K562 (cell line): ENCODE results near the gene CFAP410. TPM values are rescaled to one million over a fixed set of nuclear protein-coding genes. Genes with fewer than 3 reads are reported as not detected.

Experiments used
- BHLHE40 ChIP-seq: IDR thresholded peaks from 2 replicates; pipeline ENCODE4 v1.6.1; 2011; ENCODE audit warnings: low read length, improper control_type of control experiment
- DDX20 ChIP-seq: fragments of 450-650 bp; IDR thresholded peaks from 2 replicates; pipeline ENCODE4 v1.6.1; 2016; ENCODE audit warnings: missing genetic modification characterization, low read depth, mild to moderate bottlenecking, missing compliant biosample characterization, moderate library complexity
- DPF2 ChIP-seq: fragments of 450-650 bp; IDR thresholded peaks from 2 replicates; pipeline ENCODE4 v1.6.1; 2016
- E2F3 ChIP-seq: fragments of 250-450 bp; sonication (Bioruptor Pico); IDR thresholded peaks from 2 replicates; pipeline ENCODE4 v1.4.0; 2020; ENCODE audit warnings: mild to moderate bottlenecking
- FOXK1 ChIP-seq: sonication (generic); formaldehyde crosslinking; IDR thresholded peaks from 2 replicates; pipeline ENCODE4 v1.8.0; 2022; ENCODE audit warnings: missing genetic modification reagents, mild to moderate bottlenecking, borderline replicate concordance
- JUN ChIP-seq, 2 experiments: sonication (generic) in 1 of 2; formaldehyde crosslinking in 1 of 2; IDR thresholded peaks; 2 replicates each; pipeline versions ENCODE4 v1.6.1 to v1.8.0; 2012 to 2022; ENCODE audit warnings: borderline replicate concordance in 2 of 2, mild to moderate bottlenecking in 2 of 2, improper control_type of control experiment in 1 of 2, low read depth in 1 of 2, low read length in 1 of 2, missing genetic modification reagents in 1 of 2
- KLF1 ChIP-seq: fragments of 450-650 bp; IDR thresholded peaks from 2 replicates; pipeline ENCODE4 v1.6.1; 2016; ENCODE audit warnings: missing genetic modification characterization, missing compliant biosample characterization
- NR0B1 ChIP-seq: fragments of 450-650 bp; IDR thresholded peaks from one replicate; pipeline ENCODE4 v1.6.1; 2018; ENCODE audit warnings: mild to moderate bottlenecking, moderate library complexity; ENCODE audit not compliant: partially characterized antibody
- RHOXF2B ChIP-seq: fragments of 250-450 bp; sonication (Bioruptor Pico); conservative IDR thresholded peaks from 2 replicates; pipeline ENCODE4 v1.5.1; 2021
- SIN3A ChIP-seq, 2 experiments: fragments of 150-350 bp in 1 of 2; IDR thresholded peaks; 2 replicates each; pipeline ENCODE4 v1.6.1; 2011 to 2016; ENCODE audit warnings: borderline replicate concordance in 2 of 2, low read depth in 2 of 2, low read length in 2 of 2, mild to moderate bottlenecking in 2 of 2, moderate library complexity in 2 of 2; ENCODE audit not compliant: control insufficient read depth in 1 of 2
- SMAD3 ChIP-seq: fragments of 450-650 bp; formaldehyde crosslinking; conservative IDR thresholded peaks from 2 replicates; pipeline ENCODE4 v1.4.0; 2020; ENCODE audit warnings: mild to moderate bottlenecking
- SMAD4 ChIP-seq: fragments of 250-450 bp; sonication (Bioruptor Pico); conservative IDR thresholded peaks from 2 replicates; pipeline ENCODE4 v1.8.0; 2021; ENCODE audit warnings: inconsistent platforms, mild to moderate bottlenecking, moderate library complexity
- SPI1 ChIP-seq: IDR thresholded peaks from 2 replicates; pipeline ENCODE4 v1.6.1; 2011; ENCODE audit warnings: low read depth, low read length, control low read depth, borderline replicate concordance
- TCF7L2 ChIP-seq: fragments of 150-350 bp; IDR thresholded peaks from 2 replicates; pipeline ENCODE4 v1.6.1; 2016; ENCODE audit warnings: low read depth, mild to moderate bottlenecking, low read length, moderate library complexity
- ZBTB12 ChIP-seq: fragments of 250-450 bp; sonication (Bioruptor Pico); IDR thresholded peaks from 2 replicates; pipeline ENCODE4 v1.4.0; 2020
- ZNF57 ChIP-seq: fragments of 450-650 bp; formaldehyde crosslinking; IDR thresholded peaks from 2 replicates; pipeline ENCODE4 v1.4.0; 2020; ENCODE audit warnings: mild to moderate bottlenecking, moderate library complexity
- ZNF76 ChIP-seq: fragments of 250-450 bp; sonication (Bioruptor Pico); IDR thresholded peaks from 2 replicates; pipeline ENCODE4 v1.4.0; 2020; ENCODE audit warnings: mild to moderate bottlenecking, moderate library complexity, borderline replicate concordance
- polyA plus RNA-seq, 8 experiments: library from polyadenylated mRNA; depleted of rRNA in 4 of 8; stranded (reverse) in 5 of 8; unstranded in 3 of 8; fragments of >200 nt; fragmentation: Nextera tagmentation in 2 of 8; fragmentation: Illumina TruSeq in 1 of 8; extraction: Ambion mirVana in 2 of 8; extraction: Trizol in 1 of 8; gene quantifications; 2 replicates each; pipeline versions ENCODE4 v1.2.1 to v1.2.3, GENCODE V29; 2011 to 2014; ENCODE audit warnings: inconsistent platforms in 1 of 8, missing spikeins in 1 of 8
- total RNA-seq, 7 experiments: library from RNA; depleted of rRNA in 6 of 7; stranded (reverse); fragments of >200 nt in 6 of 7; fragmentation: Illumina TruSeq in 2 of 7; extraction: Trizol in 2 of 7; gene quantifications; 2 replicates each; pipeline versions ENCODE4 v1.2.1 to v1.2.3, GENCODE V29; 2011 to 2021; ENCODE audit warnings: low replicate concordance in 1 of 7
- TF ChIP-seq, protein P1 (sequence below): fragments of 250-450 bp; sonication (Bioruptor Pico); IDR thresholded peaks from 2 replicates; pipeline ENCODE4 v1.5.0; 2021
- TF ChIP-seq, protein P2 (sequence below): sonication (generic); formaldehyde crosslinking; IDR thresholded peaks from 2 replicates; pipeline ENCODE4 v1.8.0; 2022; ENCODE audit warnings: missing genetic modification reagents, mild to moderate bottlenecking, moderate library complexity, borderline replicate concordance
- TF ChIP-seq, protein P3 (sequence below): fragments of 200-800 bp; sonication (Bioruptor generic); IDR thresholded peaks from 2 replicates; pipeline ENCODE4 v1.6.1; 2017; ENCODE audit warnings: missing genetic modification characterization, missing compliant biosample characterization

The CFAP410 gene
- total and polyA plus RNA-seq, 9 of the 15 experiments (the other 6 are each of a cell fraction or from before 2014, with no cell fraction given), result 0.07 to 17.3 (median 2.3) TPM

GRCh38 chr21:44299458-44300261 lies 39.5 kb downstream of the CFAP410 start, which contains the start of gene PFKL (continued):
- TF ChIP-seq KLF1 (tag), result peak; percentile 75
- no peak for TF ChIP-seq NR0B1
- TF ChIP-seq, protein P1, sequence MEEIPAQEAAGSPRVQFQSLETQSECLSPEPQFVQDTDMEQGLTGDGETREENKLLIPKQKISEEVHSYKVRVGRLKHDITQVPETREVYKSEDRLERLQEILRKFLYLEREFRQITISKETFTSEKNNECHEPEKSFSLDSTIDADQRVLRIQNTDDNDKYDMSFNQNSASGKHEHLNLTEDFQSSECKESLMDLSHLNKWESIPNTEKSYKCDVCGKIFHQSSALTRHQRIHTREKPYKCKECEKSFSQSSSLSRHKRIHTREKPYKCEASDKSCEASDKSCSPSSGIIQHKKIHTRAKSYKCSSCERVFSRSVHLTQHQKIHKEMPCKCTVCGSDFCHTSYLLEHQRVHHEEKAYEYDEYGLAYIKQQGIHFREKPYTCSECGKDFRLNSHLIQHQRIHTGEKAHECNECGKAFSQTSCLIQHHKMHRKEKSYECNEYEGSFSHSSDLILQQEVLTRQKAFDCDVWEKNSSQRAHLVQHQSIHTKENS (CRISPR knock-in tag), result no peak
- TF ChIP-seq, protein P2, sequence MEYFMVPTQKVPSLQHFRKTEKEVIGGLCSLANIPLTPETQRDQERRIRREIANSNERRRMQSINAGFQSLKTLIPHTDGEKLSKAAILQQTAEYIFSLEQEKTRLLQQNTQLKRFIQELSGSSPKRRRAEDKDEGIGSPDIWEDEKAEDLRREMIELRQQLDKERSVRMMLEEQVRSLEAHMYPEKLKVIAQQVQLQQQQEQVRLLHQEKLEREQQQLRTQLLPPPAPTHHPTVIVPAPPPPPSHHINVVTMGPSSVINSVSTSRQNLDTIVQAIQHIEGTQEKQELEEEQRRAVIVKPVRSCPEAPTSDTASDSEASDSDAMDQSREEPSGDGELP (CRISPR knock-in tag), result peak; percentile 40; the same call in 1 of the 2 replicates
- 0 out of 4 replicates have a peak, but pooled peaks have one; percentile 5 to 13 for TF ChIP-seq SIN3A (IDR thresholded peaks at IDR 0.05; ENCODE audit: borderline replicate concordance in 2 of 2, control insufficient read depth in 1 of 2, low read depth in 2 of 2, low read length in 2 of 2)
- 0 out of 2 replicates have a peak, but pooled peaks have one; percentile 16 for TF ChIP-seq SPI1
- peak; percentile 74; the same call in 1 of the 2 replicates for TF ChIP-seq ZNF76 (CRISPR knock-in tag)
- TF ChIP-seq ZBTB12 (CRISPR knock-in tag), result no peak
- TF ChIP-seq, protein P3, sequence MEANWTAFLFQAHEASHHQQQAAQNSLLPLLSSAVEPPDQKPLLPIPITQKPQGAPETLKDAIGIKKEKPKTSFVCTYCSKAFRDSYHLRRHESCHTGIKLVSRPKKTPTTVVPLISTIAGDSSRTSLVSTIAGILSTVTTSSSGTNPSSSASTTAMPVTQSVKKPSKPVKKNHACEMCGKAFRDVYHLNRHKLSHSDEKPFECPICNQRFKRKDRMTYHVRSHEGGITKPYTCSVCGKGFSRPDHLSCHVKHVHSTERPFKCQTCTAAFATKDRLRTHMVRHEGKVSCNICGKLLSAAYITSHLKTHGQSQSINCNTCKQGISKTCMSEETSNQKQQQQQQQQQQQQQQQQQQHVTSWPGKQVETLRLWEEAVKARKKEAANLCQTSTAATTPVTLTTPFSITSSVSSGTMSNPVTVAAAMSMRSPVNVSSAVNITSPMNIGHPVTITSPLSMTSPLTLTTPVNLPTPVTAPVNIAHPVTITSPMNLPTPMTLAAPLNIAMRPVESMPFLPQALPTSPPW, result peak; percentile 50
- 0 out of 2 replicates have a peak, but pooled peaks have one; percentile 53 for TF ChIP-seq ZNF57 (CRISPR knock-in tag)
- TF ChIP-seq TCF7L2, result no peak
- TF ChIP-seq FOXK1, result 0 out of 2 replicates have a peak, but pooled peaks have one; percentile 42
- TF ChIP-seq DDX20 (tag), result no peak
- peak; percentile 66; the same call in 1 of the 2 replicates for TF ChIP-seq SMAD4
- TF ChIP-seq E2F3, result peak; percentile 75; the same call in 1 of the 2 replicates
- TF ChIP-seq DPF2, result 0 out of 2 replicates have a peak, but pooled peaks have one; percentile 6
- TF ChIP-seq SMAD3 (CRISPR knock-in tag), result 0 out of 2 replicates have a peak, but pooled peaks have one; percentile 36
- no peak for TF ChIP-seq RHOXF2B
- TF ChIP-seq JUN (IDR thresholded peaks at IDR 0.05; ENCODE audit: borderline replicate concordance, low read depth, low read length), result no peak
- 0 out of 2 replicates have a peak, but pooled peaks have one; percentile 52 for TF ChIP-seq JUN (CRISPR knock-in tag; IDR thresholded peaks at IDR 0.05; ENCODE audit: borderline replicate concordance)
- peak; percentile 8; the same call in 1 of the 2 replicates for TF ChIP-seq BHLHE40
